Fibroblast of skin of right quadriceps (primary cell): ENCODE results near the gene BACH2.
"Not testable (repeated sequence)": the region's sequence is repeated elsewhere in the genome, so short reads cannot be mapped to it uniquely, and the experiment has no call there.

Experiments
- DNase-seq: peaks from one replicate; pipeline ENCODE4 v3.0.0-alpha.2; 2013

The BACH2 gene

DNA sequence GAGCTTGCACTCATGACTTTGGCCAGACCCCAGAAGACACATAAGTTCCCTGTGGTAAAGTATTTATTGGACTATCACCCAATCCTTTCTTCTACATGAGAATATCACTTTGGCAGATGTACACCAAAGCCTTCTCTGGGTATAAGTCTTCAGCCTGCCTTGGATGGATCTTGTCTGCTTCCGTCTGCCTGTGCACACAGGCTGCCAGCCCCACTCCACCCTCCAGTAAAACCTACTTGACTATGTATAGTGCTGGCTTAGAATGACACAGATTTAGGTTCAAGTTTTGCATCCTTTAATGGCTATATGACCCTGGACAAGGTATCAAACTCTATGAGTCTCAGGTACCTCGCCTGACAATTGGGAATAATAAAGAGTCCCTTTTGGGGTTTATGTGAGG is 63.4 kb downstream of the BACH2 start:
- no peak for DNase-seq

DNA sequence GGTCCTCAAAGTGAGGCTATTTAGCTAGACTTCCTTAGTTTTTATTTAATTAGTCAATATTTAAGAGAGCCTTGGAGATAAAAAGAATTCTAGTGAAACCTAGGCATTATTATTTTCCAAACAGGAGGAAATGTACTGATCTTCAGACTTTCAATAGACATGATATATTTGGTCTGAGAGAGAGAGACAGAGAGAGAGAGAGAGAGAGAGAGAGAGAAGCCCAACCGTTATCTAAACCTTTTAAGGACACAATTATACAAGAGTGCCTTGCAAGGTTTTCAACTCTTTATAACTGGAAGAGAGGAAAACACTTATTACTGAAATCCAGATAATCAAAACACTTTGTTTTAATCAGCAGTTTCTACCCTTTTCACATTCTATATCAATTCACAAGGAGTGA is 64.8 kb downstream of the BACH2 start:
- DNase-seq, result no peak

DNA sequence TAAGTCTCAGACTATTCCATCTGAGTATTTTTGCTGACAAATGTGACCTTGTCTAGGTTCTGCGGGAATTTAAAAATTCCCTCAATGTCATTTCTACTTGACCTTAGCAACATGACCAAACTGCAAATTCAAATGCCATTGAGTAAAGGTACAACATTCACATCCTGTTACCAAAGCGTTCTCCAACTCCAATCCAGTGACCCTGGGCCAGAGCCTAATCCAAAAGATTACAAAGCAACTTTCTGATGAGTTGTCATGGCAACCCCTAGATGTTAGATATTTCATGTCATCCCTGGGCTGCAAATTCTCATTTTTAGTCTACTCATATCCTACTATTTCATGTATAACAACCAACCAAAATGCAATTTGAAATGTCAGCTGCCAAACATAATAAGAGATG is 65.3 kb downstream of the BACH2 start:
- DNase-seq, result no peak

DNA sequence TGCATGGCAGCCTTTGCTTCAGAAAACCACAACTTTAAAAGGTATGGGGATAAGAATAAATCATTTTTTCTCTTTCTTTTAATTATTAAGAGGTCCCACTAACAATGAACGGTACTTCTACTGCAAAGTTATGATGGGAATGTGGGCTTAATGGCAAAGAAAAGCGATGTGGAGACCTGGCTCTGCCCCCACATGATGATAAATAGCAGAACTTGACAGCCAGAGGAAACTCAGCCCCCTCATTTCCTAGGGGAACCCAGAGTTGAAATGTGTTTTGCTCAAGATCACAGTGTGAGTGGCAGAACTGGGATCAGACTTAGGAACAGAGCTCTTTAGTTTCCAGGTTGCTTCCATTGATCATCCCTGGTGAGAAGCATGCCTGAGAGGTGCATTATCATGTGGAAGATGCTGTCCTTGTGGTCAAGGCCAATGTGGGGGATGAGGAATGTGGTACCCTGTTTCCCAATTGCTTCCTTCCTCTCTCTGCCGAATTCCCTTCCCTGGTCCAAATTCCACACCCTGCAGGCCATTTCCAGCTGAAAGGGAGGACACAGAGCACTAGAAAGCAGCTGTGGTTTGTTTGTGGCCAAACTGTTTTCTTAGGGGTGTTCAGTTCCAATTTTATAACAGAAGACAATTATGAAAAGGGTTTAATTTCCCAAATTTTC is 66.0 kb downstream of the BACH2 start:
- peak; percentile 65 for DNase-seq

DNA sequence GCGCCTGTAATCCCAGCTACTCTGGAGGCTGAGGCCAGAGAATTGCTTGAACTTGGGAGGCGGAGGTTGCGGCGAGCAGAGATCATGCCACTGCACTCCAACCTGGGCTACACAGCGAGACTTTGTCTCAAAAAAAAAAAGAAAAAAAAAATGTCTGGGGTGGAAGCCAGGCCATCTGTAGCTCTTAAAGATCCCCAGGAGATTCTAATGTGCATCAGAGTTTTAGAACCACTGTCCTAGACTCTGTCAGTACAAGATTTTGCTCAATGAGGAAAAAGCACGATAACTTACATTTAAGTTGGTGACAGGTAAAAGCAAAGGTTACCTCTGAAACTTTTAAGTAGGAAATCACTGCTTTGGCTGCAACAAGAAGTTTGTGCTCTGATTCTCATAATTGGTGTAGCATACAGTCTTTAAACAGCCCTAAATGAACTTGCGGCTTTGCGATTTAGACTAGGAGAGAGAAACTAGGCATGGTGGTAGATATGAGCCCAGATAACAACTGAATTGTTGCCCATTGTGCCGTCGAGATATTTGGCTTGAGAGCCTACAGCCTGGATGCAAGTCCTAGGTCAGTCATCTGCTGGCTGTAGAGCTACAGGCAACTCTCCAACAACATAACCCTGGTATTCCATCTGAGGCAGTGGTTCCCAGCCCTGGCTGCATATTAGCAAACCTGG is 67.2 kb downstream of the BACH2 start:
- DNase-seq, result no peak

DNA sequence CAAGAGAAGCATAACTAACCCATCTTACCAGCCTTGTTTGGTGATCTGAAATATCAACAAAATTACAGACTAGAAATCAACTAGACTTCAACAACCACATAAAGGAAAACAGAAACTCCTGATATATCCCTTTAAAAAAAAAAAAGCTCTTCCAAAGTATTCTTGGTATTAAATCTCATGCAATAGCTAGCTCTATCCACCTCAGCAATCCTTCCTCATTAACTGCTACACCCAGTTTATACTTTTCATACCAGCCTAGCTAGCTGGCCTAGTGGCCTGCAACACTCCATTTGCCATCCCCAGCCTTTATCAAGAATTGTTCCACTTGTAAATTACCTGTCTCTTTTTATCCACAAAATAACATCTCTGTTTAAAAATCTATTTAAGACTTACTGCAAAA is 69.0 kb downstream of the BACH2 start:
- peak; percentile 8 for DNase-seq

DNA sequence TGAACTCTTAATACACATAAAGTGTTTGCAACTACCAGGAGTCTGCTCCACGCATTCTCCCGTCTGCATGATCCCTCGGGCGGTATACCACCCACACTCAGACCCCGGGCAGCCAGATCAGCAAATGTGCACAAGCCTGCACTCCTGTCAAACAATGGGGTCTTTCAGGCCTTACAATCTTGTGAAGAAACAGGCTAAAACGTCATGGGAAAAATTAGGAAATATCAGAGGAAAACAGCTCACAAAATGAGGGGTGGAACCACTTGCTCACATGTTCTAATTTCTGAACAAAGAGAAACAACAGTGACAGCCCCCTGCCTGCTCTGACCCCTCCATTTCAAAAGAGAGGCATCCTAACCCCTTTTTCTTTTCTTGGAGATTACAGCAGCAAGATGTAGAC is 69.4 kb downstream of the BACH2 start:
- no peak for DNase-seq

DNA sequence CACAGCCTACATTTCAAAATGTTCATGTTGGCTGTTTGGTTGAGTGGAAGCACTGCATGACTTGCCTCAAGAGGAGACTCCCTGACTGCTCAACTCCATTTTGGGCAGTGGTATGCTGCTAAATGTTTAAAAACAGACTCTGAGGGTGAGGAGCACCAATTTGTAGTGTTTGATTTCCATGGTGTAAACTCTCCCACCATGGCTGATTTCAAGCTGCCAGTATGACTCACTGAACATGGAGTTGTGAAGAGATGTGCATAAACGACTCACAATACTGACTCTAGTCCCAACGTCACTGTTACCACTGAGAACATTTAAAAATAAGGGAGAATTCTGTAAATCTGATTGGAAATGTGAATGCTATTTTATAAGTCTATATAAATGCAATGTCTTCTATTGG is 70.4 kb downstream of the BACH2 start:
- DNase-seq, result peak; percentile 54

DNA sequence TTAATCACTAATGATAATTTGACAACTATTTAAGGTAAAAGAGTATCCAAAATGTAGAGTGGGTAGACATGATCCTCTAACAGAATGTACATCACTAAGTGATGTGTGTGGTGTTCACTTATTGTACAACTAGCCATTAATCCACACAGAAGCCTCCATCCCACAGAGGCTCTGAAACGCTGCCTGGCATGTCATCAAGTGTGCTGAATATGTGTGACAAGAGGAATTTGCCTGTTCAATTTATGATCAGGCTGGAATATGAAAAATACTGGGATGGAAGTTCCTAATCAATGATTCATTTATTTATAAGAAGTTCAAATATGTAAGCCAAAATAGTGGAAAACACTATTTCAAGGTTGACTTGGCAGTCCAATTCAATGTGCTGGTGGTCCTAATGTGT is 72.4 kb downstream of the BACH2 start:
- DNase-seq, result peak; percentile 46

DNA sequence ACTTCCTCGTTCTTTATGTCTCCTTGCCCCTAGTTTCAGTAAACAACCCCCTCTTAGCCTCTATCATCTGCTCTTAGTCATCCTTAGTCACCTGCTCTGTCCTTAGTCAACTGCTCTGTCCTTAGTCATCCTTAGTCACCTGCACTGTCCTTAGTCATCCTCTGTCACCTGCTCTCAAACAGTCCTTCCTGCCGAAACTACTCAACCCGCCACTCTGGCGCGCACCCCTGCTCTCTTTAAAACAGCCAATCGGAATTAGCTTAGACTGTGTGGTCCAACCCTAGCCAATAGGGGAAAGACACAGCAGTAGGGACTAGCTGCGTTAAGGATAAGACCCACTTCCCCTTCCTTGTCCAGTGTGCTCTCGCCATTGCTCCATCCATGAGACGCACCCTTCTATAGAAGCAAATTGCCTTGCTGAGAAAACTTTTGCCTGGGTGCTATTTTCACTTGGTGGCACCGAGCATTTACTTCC is 73.9 kb downstream of the BACH2 start:
- peak; percentile 29 for DNase-seq

DNA sequence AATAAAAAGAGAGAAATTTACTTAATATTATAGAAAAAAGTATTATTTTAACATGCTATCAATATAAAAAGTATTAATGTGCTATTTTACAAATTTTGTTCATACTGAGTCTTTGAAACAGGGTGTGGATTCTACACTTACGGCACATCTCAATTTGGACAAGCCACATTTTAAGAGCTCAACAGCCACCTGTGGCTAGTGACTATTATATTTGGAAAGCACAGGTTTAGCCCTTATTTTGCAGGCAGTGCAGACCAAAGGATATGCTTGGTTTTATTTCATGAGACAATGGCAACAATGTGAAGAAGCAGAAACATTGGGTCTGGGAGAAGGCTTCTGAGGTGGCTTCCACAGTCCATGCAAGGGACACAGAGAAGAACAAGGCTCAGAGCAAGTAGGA is 74.6 kb downstream of the BACH2 start:
- no peak for DNase-seq

DNA sequence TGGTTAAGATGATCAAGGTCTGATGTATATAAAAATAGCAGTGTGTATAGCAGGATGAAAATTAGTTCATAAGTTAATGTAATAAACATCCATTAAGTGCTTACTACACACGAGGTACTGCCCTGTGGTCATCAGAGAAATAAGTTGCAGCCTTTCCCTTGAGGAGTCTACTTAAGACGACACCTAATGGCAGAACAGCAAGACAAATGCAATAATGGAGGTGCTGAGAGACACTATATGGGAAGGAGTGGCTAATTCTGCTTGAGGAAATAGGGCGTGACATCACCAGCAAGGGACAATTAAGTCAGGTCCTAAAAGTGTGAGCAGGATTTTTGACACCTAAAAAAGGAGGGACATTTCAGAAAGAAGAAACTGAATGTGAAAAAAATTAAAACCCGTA is 75.2 kb downstream of the BACH2 start:
- no peak for DNase-seq

DNA sequence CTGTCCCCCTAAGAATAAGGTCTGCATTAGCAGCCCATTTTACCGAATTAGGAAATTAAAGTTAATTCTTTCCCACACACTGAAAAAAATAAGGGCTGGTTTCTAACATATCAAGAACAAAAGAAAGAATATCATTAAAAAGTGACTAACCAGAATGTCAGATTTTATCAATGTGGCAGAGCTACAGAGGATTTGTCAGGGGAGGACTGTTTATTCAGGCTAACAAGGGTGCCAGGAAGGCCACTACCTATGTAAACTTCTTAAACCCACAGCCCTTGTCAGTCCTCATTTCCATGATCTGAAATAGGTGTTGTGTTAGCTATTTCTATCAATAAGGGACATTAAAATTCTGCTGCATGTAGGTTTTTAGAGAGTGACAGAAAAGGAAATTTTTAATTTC is 76.4 kb downstream of the BACH2 start:
- DNase-seq, result no peak

DNA sequence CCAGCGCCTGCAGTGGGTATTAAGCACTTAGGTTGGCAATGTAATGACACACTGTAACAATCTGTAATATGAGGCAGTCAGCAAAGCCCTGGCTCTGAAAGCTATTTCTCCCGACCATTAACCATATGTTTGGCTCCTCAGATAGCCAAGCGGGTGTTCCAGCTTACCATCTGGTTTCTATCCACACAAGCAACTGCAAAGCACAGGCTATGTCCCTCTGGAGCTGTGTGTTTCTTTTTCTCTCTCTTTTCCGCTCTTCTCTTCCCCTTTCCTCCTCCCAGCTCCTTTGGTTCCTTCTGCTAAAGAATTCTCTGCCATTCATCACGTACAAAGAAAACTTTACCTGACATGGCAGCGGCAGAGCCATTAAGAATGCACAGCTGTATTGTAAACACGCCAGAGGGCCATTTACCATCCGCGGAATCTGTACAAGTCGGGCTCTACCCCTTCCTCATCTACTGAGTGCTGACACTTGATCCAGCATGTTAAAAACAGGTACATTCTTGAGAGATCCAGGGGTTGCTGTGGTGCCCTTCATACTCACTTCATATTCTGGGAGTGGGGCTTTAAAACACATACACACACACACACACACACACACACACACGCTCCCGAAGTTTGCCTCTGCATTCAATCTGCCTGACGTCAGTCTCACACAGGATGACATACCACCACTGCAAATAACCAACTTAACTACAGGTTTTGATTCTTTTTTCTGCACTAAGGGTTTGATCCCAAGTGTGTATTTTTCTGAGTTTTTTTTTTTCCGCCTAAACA is 77.2 kb downstream of the BACH2 start:
- DNase-seq, result peak; percentile 87

DNA sequence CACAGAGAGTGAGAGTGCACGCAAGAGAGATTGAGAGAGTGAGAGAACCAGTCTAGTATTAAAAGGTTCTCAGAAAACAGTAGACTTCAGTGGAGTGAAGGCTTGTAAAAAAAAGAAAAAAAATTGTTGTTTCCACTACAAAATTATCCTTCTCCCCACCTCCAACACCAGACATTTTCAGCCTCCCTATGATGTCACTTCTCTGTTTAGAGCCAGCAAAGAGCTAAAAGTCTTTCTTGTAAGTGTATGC is 77.8 kb downstream of the BACH2 start:
- no peak for DNase-seq

DNA sequence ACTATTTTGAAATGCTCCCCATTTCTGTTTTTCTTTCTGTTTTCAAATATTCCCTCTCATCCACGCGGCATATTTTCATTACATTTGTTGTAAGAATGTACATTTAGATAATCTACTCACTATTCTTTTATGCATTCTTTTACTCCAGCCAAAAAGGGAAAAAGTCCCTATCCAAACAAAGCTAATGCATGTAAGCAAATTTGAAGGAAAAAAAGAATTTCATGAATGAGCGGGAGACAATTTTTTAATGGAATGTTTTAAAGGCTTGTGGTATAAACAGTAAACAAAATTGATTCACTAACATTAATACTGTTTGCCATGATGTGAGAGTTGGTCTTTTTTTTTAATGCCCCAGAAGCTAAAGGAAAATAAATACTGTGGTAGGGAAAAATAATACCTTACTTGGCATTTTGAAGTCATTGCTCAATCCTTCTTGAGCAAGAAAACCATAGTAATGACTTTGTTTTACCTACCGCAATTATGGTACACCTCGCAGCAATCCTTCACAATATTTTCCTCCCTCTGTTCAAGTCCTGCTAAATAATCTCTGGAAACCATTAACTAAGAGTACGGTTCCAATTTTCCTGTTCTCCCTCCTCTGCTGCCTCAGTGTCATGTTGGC is 79.0 kb downstream of the BACH2 start:
- DNase-seq, result no peak

DNA sequence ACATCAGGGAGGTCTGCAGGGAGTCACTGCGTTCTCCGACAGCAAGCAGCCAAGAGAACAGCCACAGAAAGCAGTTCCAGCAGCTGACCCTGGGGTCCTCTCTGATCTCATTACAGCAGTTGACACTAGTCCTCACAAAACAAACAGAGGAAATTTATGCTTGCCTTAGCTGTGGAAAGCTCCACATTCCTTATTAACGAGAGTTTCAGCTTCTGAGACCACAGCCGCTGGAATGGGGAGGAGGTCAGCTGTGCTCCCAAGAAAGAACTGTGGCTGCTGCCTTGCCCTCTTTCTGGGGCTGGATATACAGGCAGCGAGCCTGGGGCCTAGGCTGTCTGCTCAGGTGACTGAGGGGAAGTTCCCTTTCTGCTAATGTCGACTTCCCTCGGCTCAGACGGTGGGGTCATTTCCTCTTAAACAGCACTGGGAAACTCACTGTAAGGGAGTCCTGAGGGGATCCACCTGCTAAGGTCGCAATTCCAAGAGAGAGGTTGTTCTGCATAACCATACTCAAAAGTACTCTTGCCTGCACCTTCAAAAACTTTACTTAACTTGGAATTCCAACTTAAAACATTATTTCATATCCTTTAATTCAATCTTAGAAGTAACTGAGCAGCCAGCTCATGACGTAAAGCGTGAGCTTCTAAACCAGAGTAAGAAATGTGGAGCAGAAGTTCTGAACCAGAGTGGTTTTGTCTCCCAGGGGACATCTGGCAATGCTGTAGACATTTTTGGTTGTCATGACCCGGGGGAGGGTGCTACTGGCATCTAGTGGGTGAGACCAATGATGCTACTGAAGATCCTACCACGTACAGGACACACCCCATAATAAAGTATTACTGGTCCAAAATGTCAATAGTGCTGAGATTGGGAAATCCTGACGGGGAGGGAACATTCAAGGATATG is 80.3 kb downstream of the BACH2 start:
- DNase-seq, result peak; percentile 81

DNA sequence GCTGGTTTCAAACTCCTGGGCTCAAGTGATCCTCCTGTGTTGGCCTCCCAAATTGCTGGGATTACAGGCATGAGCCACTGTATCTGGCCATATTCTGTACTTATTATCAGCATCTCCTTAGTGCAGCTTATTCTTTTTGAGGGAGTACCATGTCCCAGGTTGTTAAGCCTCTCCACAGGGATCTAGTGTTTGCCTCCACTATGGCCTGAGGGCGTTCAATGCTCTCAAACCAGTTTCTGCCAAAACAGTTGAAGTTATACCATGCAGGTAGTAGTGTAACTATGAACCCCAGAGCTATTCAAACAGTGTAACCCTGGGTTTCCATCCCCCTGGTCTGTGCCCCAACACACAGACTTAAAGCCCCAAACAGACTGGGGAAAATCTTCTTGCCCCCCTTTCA is 81.7 kb downstream of the BACH2 start:
- no peak for DNase-seq

DNA sequence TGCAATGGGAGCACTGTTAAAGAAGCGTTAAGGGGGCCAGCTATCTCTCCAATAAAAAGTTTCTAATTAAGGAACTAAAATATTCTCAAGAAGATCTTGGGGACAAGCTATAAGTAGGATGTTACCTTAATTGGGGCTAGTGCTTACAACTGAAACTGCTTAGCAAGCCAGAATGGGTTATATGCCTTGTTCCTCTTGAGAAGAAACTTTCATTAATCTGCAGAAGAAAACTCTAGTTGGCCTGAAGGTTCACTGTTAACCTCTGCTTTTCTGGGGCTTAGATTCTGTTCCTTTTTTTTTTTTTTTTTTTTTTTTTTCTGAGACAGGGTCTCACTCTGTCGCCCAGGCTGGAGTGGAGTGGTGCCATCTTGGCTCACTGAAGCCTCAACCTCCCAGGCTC is 82.2 kb downstream of the BACH2 start:
- DNase-seq, result no peak

DNA sequence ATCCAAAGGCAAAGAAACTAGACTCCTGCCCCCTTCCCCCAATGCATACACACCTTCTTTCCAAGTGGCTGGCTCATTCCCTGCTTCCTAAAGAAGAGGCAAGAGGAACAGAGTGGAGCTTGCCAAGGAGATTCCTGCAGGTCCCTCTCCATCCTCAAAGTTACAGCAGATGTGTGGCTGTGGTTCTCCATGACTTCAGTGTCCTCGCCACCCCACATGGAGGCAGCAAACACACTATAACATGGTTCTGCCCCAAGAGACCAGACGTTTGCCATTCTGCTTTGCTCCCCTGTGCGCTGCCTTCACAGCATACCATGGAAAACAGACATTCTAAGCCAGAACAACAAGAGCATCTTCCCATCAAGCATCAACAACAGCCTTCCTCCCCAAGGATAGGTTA is 84.4 kb downstream of the BACH2 start:
- no peak for DNase-seq

DNA sequence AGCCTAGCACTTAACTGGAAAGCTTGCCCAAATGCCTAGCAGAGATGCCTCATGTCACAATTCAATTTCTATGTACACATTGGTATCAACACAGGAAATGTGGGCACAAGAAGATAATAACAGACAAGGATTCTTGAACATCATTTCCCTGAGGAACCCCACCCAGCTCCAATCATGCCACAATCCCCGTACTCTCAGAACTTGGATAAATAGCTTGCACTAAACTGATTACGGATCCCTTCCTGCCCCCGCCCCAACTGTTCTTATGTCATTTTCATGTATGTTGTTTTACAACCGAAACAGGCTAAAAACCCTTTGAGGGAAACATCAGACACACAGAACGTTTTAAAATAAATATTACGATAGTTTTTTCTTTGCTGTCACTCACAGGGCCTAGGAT is 87.1 kb downstream of the BACH2 start:
- no peak for DNase-seq

DNA sequence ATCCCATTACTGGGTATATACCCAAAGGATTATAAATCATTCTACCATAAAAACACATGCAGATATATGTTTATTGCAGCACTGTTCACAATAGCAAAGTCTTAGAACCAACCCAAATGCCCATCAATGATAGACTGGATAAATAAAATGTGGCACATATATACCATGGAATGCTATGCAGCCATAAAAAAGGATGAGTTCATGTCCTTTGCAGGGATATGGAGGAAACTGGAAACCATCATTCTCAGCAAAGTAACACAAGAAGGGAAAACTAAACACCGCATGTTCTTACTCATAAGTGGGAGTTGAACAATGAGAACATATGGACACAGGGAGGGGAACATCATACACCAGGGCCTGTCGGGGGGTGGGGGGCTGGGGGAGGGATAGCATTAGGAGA is 88.0 kb downstream of the BACH2 start:
- not testable (repeated sequence) for DNase-seq
